Heart right ventricle (tissue), 16 donors: ENCODE data around the gene SMARCC1. TPM values are rescaled to one million over a fixed set of nuclear protein-coding genes. Genes with fewer than 3 reads are reported as not detected.

Experiments
- ATAC-seq, 8 donors: fragments of 200-7000 bp; cut with Tn5 transposase; one replicate each; pipeline ENCODE4 v1.9.1; 2020; ENCODE audit warnings: mild to moderate bottlenecking in 8 of 8, moderate library complexity in 8 of 8, moderate number of reproducible peaks in 1 of 8
- DNase-seq, 2 donors: peaks; one replicate each; pipeline ENCODE4 v3.0.0-alpha.2; 2020
- H3K27ac ChIP-seq, 10 donors: fragments of 200-600 bp; sonication (generic) in 2 of 10; one replicate each; pipeline versions ENCODE4 v1.5.0 to v1.8.0; 2020 to 2022; ENCODE audit warnings: mild to moderate bottlenecking in 3 of 10
- H3K27me3 ChIP-seq, 7 donors: fragments of 200-600 bp; one replicate each; pipeline ENCODE4 v1.8.0; 2021 to 2022; ENCODE audit warnings: mild to moderate bottlenecking in 2 of 7
- H3K36me3 ChIP-seq, 9 donors: fragments of 200-600 bp; sonication (generic) in 1 of 9; one replicate each; pipeline versions ENCODE4 v1.5.0 to v1.8.0; 2020 to 2022; ENCODE audit warnings: mild to moderate bottlenecking in 2 of 9
- H3K4me1 ChIP-seq, 9 donors: fragments of 200-600 bp; sonication (generic) in 1 of 9; one replicate each; pipeline versions ENCODE4 v1.5.0 to v1.8.0; 2020 to 2022; ENCODE audit warnings: mild to moderate bottlenecking in 4 of 9
- H3K4me3 ChIP-seq, 10 donors: fragments of 200-600 bp; sonication (generic) in 2 of 10; one replicate each; pipeline versions ENCODE4 v1.5.0 to v1.8.0; 2020 to 2022; ENCODE audit warnings: mild to moderate bottlenecking in 7 of 10, moderate library complexity in 2 of 10
- H3K9me3 ChIP-seq, 11 donors: fragments of 200-600 bp in 10 of 11; sonication (generic) in 2 of 11; one replicate each; pipeline versions ENCODE4 v1.5.0 to v1.8.0; 2013 to 2022; ENCODE audit warnings: mild to moderate bottlenecking in 2 of 11, control low read depth in 1 of 11, moderate library complexity in 1 of 11
- CTCF ChIP-seq, 9 donors: fragments of 200-600 bp; sonication (generic) in 2 of 9; IDR thresholded peaks; one replicate each; pipeline versions ENCODE4 v1.5.0 to v1.8.0; 2021 to 2022; ENCODE audit warnings: antibody characterized with exemption in 9 of 9, mild to moderate bottlenecking in 5 of 9, moderate library complexity in 1 of 9
- WGBS, 2 donors: extraction: QIAGEN DNeasy Blood & Tissue Kit; methylation state at CpG; one replicate each; pipeline ENCODE4 v1.1.7; 2013; ENCODE audit warnings: inconsistent platforms in 1 of 2; 5-methylcytosine and 5-hydroxymethylcytosine counted together
- intact Hi-C, 10 donors: fragments of 100-400 bp; cut with DNase I; formaldehyde crosslinking; loops; one replicate each; pipeline versions ENCODE4 v1.11.1 to v1.14.2; 2022
- polyA plus RNA-seq, 2 donors: library from polyadenylated mRNA; stranded (reverse); fragments of 200-250 nt; gene quantifications; one replicate each; pipeline ENCODE4 v1.2.3, GENCODE V29; 2013
- total RNA-seq, 10 donors: library from RNA; stranded (reverse); fragmentation: NEBNext Ultra II Directional in 3 of 10; extraction: Animal tissue kit (Norgen Biotek cat#: 25700) in 3 of 10; gene quantifications; one replicate each; pipeline versions ENCODE4 v1.2.1 to v1.2.4, GENCODE V29; 2021 to 2023
- donor health status: Arrhythmogenic right ventricular cardiomyopathy.
- donor health status: ischemic (EF 13 %, LVEDD 7.1; RV severe dilation, severe dysfunction).
- donor health status: healthy with polysubstance abuse.
- donor health status: DM: no; HTN: yes; CAD: no.
- donor health status: DM: no; HTN: no; CAD: no.
- donor health status: ischemic (EF 25% LVEDD 6.9; RV normal size, moderate dysfunction).
- donor health status: ischemic (EF 25% LVEDD 5.7; RV mildly dilated, moderate dysfunction).
- donor health status: healthy.
- donor health status: DM: yes; HTN: yes; CAD: no.
- donor health status: Ischemic cardiomyopathy.
- donor health status: ischemic (EF 35%, LVEDD 5.7; RV mildly dilated, moderate dysfunction).
- donor health status: nonischemic (EF 11% LVEDD 7.7; RV severe dilation, severe dysfunction).
- donor health status: DM: yes; HTN: yes; CAD: no.
- donor health status: PGD.
- donor health status: ischemic (EF 29% LVEDD 5.4; RV normal size, mild dysfunction).
- donor health status: nonischemic (EF 23%, LVEDD 6.1; RV moderate dilation, normal function).

SMARCC1 gene
- total and polyA plus RNA-seq, 12 donors = 6.4 to 34.9 (median 24.3) TPM

DNA sequence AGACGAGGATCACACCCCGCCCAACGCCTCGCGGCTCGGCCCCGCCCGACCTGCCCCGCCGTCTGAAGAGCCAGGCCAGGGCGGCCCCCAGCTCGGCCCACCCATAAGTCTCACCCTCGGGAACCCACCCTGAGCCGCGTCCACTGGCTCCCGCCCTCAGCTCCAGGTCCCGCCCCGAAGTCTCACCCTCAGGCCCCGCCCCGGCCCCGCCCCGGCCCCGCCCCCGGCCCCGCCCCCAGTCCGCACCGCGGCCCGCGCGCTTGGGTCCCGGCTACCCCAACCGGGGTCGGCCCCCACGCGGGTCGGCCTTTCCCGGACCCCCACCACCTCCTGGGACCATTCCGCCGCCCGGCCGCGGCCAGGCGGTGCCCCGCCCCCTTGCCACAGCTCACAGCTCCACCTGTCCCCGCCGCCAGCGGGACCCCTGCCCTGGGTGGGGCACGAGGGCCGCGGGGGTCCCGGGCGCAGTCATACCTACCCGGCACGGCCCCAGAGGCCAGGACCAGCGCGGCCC is 203.5 kb downstream of the SMARCC1 start:
- Histone ChIP-seq H3K27ac (no peak overlapping the region), H3K9me3 (no peaks in the 10 kb centered on the region), H3K36me3 (no peaks in the 10 kb centered on the region), H3K4me1 (peaks cover 0 to 20% (median 12%) of the 10 kb centered on the region in 9 donors), H3K4me3 (peak overlapping the region; percentile 18 to 63 (median 54)), H3K27me3 (peaks cover 0 to 46% (median 17%) of the 10 kb centered on the region in 7 donors)
- DNase-seq (peak in 1 of 2 donors; percentile 38), ATAC-seq (peak; percentile 38 to 76 (median 63))
- intact Hi-C loops = no loop called here
- no peak for TF ChIP-seq CTCF (IDR thresholded peaks at IDR 0.05)
- WGBS, 2 donors = 0 to 1% methylated on average over 36 to 56 of the region's 57 CpGs

DNA sequence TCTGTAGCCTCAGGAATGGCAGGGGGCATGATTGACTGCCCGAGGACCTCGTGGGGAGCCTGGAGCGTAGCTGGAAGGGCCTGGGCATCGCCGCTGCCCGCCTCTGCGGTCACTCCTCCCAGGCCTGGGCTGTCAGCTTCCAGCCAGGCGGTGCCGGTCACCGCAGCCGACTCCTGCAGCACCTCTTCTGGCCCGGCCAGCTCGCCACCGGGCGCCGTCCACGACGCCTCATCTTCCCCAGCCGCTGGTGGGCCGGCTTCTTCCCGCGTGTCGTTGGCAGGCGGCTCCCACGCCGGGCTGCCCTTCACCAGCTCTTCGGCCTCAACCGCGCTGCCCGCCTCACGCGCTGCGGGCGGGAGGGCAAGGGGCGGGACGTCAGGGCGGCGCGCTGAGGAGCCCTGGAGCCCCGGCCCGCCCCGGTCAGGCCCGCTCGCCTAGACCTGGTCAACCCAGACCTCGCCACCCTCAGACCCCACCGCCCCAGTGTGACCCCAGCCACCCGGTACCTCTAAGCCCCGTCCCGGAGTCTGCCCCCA is 204.0 kb downstream of the SMARCC1 start:
- Histone ChIP-seq H3K27ac (no peak overlapping the region), H3K36me3 (no peaks in the 10 kb centered on the region), H3K9me3 (no peaks in the 10 kb centered on the region), H3K4me1 (peaks cover 0 to 20% (median 12%) of the 10 kb centered on the region in 9 donors), H3K27me3 (peaks cover 0 to 46% (median 17%) of the 10 kb centered on the region in 7 donors), H3K4me3 (peak overlapping the region; percentile 18 to 63 (median 54))
- intact Hi-C loops = no loop called here
- DNase-seq (peak in 1 of 2 donors; percentile 15), ATAC-seq (peak in 7 of 8 donors; percentile 31 to 59 (median 39))
- WGBS, 2 donors = 6% methylated on average over 48 to 49 of the region's 49 CpGs
- TF ChIP-seq CTCF (IDR thresholded peaks at IDR 0.05) = no peak

DNA sequence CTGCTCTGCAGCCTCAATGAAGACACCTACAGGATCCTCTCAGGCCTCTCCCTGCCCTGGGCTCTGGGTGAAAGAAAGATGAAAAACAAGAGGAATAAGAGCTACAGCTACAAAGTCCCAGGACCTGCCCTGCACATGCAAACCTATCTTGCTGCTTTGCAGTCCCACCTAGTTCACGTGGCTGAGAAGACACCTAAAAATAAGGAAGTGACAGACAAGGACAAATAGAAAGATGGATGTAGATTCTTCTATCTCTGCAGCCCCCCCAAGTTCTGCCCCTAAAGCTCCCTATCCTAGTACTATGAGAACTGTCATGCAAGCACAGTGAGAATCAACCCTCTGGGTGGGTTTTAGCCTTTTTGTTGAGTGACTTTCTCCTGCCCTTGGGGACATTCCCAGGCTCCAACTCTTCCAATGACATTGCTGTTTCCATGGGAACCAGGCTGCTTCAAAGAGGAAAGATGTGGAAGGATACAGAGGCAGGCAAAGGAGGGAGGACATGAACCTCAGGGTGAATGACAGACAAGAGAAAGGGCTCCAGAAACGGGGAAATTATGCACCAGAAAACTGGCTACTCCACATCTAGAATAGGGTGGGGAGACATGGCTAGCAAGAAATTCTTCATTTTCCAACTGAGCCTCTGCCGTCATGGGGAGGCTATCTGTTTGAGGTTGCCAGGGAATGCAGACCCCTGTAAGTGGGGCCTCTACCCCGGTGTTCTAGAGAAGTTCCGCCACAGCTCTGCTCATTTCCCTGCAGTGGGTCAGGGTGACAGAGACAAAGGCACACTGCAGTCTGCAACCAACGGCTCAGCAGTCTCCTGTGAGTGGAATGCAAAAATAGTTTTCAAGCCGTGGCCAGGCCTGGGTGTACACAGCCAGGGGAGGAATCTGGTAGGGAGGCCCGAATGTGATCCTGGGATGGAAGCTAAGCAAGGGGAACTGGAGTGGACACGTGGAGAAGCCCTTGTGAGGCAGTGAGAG is 208.2 kb downstream of the SMARCC1 start:
- intact Hi-C loops = no loop called here
- H3K27me3 ChIP-seq = peaks cover 0 to 27% (median 10%) of the 10 kb centered on the region in 7 donors
- no peaks in the 10 kb centered on the region for H3K9me3 ChIP-seq
- no peaks in the 10 kb centered on the region for H3K36me3 ChIP-seq
- H3K27ac ChIP-seq = peak overlapping the region in 1 of 10 donors; percentile 21
- WGBS, 2 donors = 47 to 56% methylated on average over 9 of the region's 9 CpGs
- no peak overlapping the region for H3K4me3 ChIP-seq
- no peak for DNase-seq
- peak in 7 of 8 donors; percentile 16 to 76 (median 54) for ATAC-seq
- no peak for TF ChIP-seq CTCF (IDR thresholded peaks at IDR 0.05)
- H3K4me1 ChIP-seq = peaks cover 0 to 15% (median 8%) of the 10 kb centered on the region in 9 donors
